K562 (cell line): Measurements from ENCODE around the gene DERL3. TPM values are rescaled to one million over a fixed set of nuclear protein-coding genes. Genes with fewer than 3 reads are reported as not detected.

ENCODE experiments used
- BACH1 ChIP-seq: fragments of 200-800 bp; sonication (Bioruptor generic); IDR thresholded peaks from 2 replicates; pipeline ENCODE4 v1.6.1; 2016; ENCODE audit warnings: missing genetic modification characterization, missing compliant biosample characterization
- BCOR ChIP-seq: fragments of 450-650 bp; IDR thresholded peaks from 2 replicates; pipeline ENCODE4 v1.6.1; 2016
- BDP1 ChIP-seq: IDR thresholded peaks from 3 replicates; pipeline ENCODE4 v1.6.1; 2011; ENCODE audit not compliant: insufficient read length, insufficient read depth
- CBX2 ChIP-seq: fragments of 200-600 bp; sonication (generic); IDR thresholded peaks from one replicate; pipeline ENCODE4 v1.6.1; 2012; ENCODE audit warnings: mild to moderate bottlenecking, low read length, inconsistent platforms; ENCODE audit not compliant: insufficient read depth, poor library complexity, severe bottlenecking
- FOXO4 ChIP-seq: fragments of 450-650 bp; formaldehyde crosslinking; IDR thresholded peaks from 2 replicates; pipeline ENCODE4 v1.4.0; 2020; ENCODE audit warnings: mild to moderate bottlenecking, moderate library complexity
- GABPB1 ChIP-seq: sonication (generic); formaldehyde crosslinking; IDR thresholded peaks from 2 replicates; pipeline ENCODE4 v1.8.0; 2022; ENCODE audit warnings: mild to moderate bottlenecking, missing genetic modification reagents
- GATA2 ChIP-seq: sonication (generic); formaldehyde crosslinking; IDR thresholded peaks from 2 replicates; pipeline ENCODE4 v1.4.0; 2020; ENCODE audit warnings: mild to moderate bottlenecking, missing genetic modification reagents
- HOMEZ ChIP-seq: fragments of 250-450 bp; sonication (Bioruptor Pico); IDR thresholded peaks from 2 replicates; pipeline ENCODE4 v1.4.0; 2020; ENCODE audit warnings: mild to moderate bottlenecking, moderate library complexity
- ILF3 ChIP-seq: fragments of 450-650 bp; IDR thresholded peaks from 2 replicates; pipeline ENCODE4 v1.6.1; 2018; ENCODE audit warnings: antibody characterized with exemption, mild to moderate bottlenecking, moderate library complexity, borderline replicate concordance
- MCM3 ChIP-seq: fragments of 450-650 bp; IDR thresholded peaks from 2 replicates; pipeline ENCODE4 v1.6.1; 2016
- MECOM ChIP-seq: fragments of 250-450 bp; sonication (Bioruptor Pico); IDR thresholded peaks from 2 replicates; pipeline ENCODE4 v1.8.0; 2022; ENCODE audit warnings: inconsistent platforms
- MXD1 ChIP-seq: fragments of 250-450 bp; sonication (Bioruptor Pico); IDR thresholded peaks from 2 replicates; pipeline ENCODE4 v1.8.0; 2021; ENCODE audit warnings: borderline replicate concordance, mild to moderate bottlenecking, moderate library complexity; ENCODE audit not compliant: poor library complexity, severe bottlenecking
- MYBL2 ChIP-seq, 2 experiments: fragments of 450-650 bp in 1 of 2; sonication (generic) in 1 of 2; formaldehyde crosslinking in 1 of 2; IDR thresholded peaks; 2 replicates each; pipeline versions ENCODE4 v1.6.1 to v1.8.1; 2017 to 2022; ENCODE audit warnings: borderline replicate concordance in 1 of 2, inconsistent platforms in 1 of 2, low read depth in 1 of 2, mild to moderate bottlenecking in 1 of 2, missing genetic modification reagents in 1 of 2, moderate library complexity in 1 of 2
- NFIC ChIP-seq: fragments of 450-650 bp; IDR thresholded peaks from 2 replicates; pipeline ENCODE4 v1.6.1; 2017; ENCODE audit warnings: mild to moderate bottlenecking, inconsistent platforms
- U2AF1 ChIP-seq: fragments of 200-400 bp; formaldehyde crosslinking; optimal IDR thresholded peaks from 2 replicates; pipeline ENCODE3; 2017; ENCODE audit warnings: mild to moderate bottlenecking, low read depth, low read length, moderate library complexity
- ZFX ChIP-seq: sonication (generic); formaldehyde crosslinking; IDR thresholded peaks from 2 replicates; pipeline ENCODE4 v1.8.0; 2022; ENCODE audit warnings: mild to moderate bottlenecking, missing genetic modification reagents, moderate library complexity
- ZNF175 ChIP-seq: fragments of 200-800 bp; sonication (Bioruptor generic); IDR thresholded peaks from 2 replicates; pipeline ENCODE4 v1.6.1; 2016; ENCODE audit warnings: low read depth, mild to moderate bottlenecking, missing genetic modification characterization, missing compliant biosample characterization
- ZNF639 ChIP-seq, 2 experiments: fragments of 200-800 bp in 1 of 2; sonication (Bioruptor generic) in 1 of 2; sonication (generic) in 1 of 2; formaldehyde crosslinking in 1 of 2; IDR thresholded peaks in 1 of 2; conservative IDR thresholded peaks in 1 of 2; 2 replicates each; pipeline versions ENCODE4 v1.5.0 to v1.6.1; 2016 to 2020; ENCODE audit warnings: missing compliant biosample characterization in 1 of 2, missing genetic modification characterization in 1 of 2, missing genetic modification reagents in 1 of 2
- ZNF699 ChIP-seq: fragments of 250-450 bp; sonication (Bioruptor Pico); IDR thresholded peaks from 2 replicates; pipeline ENCODE4 v1.8.0; 2021; ENCODE audit warnings: mild to moderate bottlenecking, moderate library complexity; ENCODE audit not compliant: insufficient replicate concordance
- polyA plus RNA-seq, 8 experiments: library from polyadenylated mRNA; depleted of rRNA in 4 of 8; stranded (reverse) in 5 of 8; unstranded in 3 of 8; fragments of >200 nt; fragmentation: Nextera tagmentation in 2 of 8; fragmentation: Illumina TruSeq in 1 of 8; extraction: Ambion mirVana in 2 of 8; extraction: Trizol in 1 of 8; gene quantifications; 2 replicates each; pipeline versions ENCODE4 v1.2.1 to v1.2.3, GENCODE V29; 2011 to 2014; ENCODE audit warnings: inconsistent platforms in 1 of 8, missing spikeins in 1 of 8
- total RNA-seq, 7 experiments: library from RNA; depleted of rRNA in 6 of 7; stranded (reverse); fragments of >200 nt in 6 of 7; fragmentation: Illumina TruSeq in 2 of 7; extraction: Trizol in 2 of 7; gene quantifications; 2 replicates each; pipeline versions ENCODE4 v1.2.1 to v1.2.3, GENCODE V29; 2011 to 2021; ENCODE audit warnings: low replicate concordance in 1 of 7

Gene DERL3
- total and polyA plus RNA-seq, 9 of the 15 experiments (the other 6 are each of a cell fraction or from before 2014, with no cell fraction given) = 1.3 to 12.4 (median 4.8) TPM

GRCh38 chr22:23786752-23787599, 51.8 kb downstream of the DERL3 start, which contains the start of gene SMARCB1 (continued):
- no peak for TF ChIP-seq ZNF699 (CRISPR knock-in tag)
- TF ChIP-seq ZFX (CRISPR knock-in tag) = peak; percentile 94
- TF ChIP-seq HOMEZ (CRISPR knock-in tag) = no peak
- no peak for TF ChIP-seq FOXO4 (CRISPR knock-in tag)
- no peak for TF ChIP-seq MECOM (CRISPR knock-in tag)
- TF ChIP-seq BCOR = no peak
- TF ChIP-seq ZNF639 (CRISPR knock-in tag; conservative IDR thresholded peaks at IDR 0.05 in 1 of 2, IDR thresholded peaks at IDR 0.05 in 1 of 2) = peak in 1 of 2 experiments; percentile 80; a peak in 2 of 4 replicates
- no peak for TF ChIP-seq CBX2
- no peak for TF ChIP-seq BDP1
- TF ChIP-seq MXD1 (CRISPR knock-in tag) = no peak
- TF ChIP-seq GABPB1 (CRISPR knock-in tag) = peak; percentile 63; the same call in 1 of the 2 replicates
- TF ChIP-seq MCM3 = no peak
- TF ChIP-seq ILF3 = no peak
- no peak for TF ChIP-seq NFIC
- no peak for TF ChIP-seq MYBL2 (IDR thresholded peaks at IDR 0.05; ENCODE audit: low read depth)
- no peak for TF ChIP-seq MYBL2 (CRISPR knock-in tag; IDR thresholded peaks at IDR 0.05; ENCODE audit: borderline replicate concordance)
- TF ChIP-seq ZNF175 (CRISPR knock-in tag) = peak; percentile 64; the same call in 1 of the 2 replicates
- TF ChIP-seq GATA2 (CRISPR knock-in tag) = no peak
- peak; percentile 41; the same call in 1 of the 2 replicates for TF ChIP-seq BACH1 (tag)
- TF ChIP-seq U2AF1 = no peak
